Retinal pigment epithelial cell (primary cell): ENCODE results near the gene ZXDC.

Experiments
- DNase-seq: peaks from one replicate; pipeline ENCODE4 v3.0.0-alpha.2; 2010; ENCODE audit warnings: low read depth
- H3K4me3 ChIP-seq: 2 replicates; pipeline ENCODE4 v1.5.1; 2011; ENCODE audit warnings: mild to moderate bottlenecking, low read length, control low read depth, moderate library complexity
- TF ChIP-seq, protein P1 (sequence below): conservative IDR thresholded peaks from 2 replicates; pipeline ENCODE4 v1.5.1; 2011; ENCODE audit warnings: low read depth, low read length, control low read depth, inconsistent platforms

ZXDC gene

DNA sequence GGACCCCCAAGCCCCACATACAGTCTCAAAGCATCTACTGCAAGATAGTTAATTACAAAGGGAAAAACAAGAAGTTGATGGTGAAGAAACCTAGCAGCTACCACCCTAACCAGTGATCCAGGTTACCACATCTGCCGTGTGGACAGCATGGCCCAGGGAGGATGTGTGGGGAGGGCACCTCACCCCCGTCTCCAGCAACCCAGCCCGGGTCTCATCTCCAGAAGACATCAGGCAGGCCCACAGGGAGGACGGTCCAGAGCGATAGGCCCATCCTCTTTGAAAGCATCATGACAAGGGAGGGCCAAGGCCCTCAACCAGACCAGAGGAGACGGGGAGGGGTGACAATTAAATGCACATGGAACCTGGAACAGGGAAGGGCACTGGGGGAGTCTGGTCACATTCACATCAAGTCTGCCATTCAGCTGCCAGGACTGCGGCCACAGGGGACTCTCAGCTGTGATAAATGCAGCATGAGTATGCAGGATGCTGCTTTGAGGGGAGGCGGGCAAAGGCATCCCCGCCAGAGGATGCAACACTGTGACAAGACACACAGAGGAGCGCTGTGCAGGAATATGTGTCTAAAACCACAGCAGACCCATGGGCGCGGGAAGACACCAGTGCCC lies 18.8 kb downstream of the ZXDC start:
- TF ChIP-seq, protein P1, sequence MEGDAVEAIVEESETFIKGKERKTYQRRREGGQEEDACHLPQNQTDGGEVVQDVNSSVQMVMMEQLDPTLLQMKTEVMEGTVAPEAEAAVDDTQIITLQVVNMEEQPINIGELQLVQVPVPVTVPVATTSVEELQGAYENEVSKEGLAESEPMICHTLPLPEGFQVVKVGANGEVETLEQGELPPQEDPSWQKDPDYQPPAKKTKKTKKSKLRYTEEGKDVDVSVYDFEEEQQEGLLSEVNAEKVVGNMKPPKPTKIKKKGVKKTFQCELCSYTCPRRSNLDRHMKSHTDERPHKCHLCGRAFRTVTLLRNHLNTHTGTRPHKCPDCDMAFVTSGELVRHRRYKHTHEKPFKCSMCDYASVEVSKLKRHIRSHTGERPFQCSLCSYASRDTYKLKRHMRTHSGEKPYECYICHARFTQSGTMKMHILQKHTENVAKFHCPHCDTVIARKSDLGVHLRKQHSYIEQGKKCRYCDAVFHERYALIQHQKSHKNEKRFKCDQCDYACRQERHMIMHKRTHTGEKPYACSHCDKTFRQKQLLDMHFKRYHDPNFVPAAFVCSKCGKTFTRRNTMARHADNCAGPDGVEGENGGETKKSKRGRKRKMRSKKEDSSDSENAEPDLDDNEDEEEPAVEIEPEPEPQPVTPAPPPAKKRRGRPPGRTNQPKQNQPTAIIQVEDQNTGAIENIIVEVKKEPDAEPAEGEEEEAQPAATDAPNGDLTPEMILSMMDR, result no peak
- no peak overlapping the region for H3K4me3 ChIP-seq
- DNase-seq, result no peak

DNA sequence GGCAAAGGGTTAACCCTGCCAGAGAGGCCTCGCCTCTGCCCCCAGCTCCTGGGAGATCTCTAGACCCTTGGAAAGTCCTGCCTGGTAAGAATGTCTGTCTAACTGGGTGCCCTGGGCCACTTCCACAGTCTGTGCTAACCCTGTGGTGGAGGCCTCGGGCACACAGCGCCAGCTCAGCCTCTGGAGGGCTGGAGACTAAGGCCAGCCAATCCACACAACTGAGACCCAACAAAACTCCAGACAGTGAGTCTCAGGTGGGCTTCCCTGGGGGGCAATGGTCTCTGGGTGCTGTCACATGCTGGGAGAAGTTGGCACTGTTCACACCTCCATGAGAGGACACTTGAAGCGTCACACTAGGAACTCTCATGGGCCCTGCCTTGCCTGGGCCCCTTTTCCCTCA lies 19.5 kb downstream of the ZXDC start:
- TF ChIP-seq, protein P1, result no peak
- no peak for DNase-seq
- H3K4me3 ChIP-seq, result no peak overlapping the region

DNA sequence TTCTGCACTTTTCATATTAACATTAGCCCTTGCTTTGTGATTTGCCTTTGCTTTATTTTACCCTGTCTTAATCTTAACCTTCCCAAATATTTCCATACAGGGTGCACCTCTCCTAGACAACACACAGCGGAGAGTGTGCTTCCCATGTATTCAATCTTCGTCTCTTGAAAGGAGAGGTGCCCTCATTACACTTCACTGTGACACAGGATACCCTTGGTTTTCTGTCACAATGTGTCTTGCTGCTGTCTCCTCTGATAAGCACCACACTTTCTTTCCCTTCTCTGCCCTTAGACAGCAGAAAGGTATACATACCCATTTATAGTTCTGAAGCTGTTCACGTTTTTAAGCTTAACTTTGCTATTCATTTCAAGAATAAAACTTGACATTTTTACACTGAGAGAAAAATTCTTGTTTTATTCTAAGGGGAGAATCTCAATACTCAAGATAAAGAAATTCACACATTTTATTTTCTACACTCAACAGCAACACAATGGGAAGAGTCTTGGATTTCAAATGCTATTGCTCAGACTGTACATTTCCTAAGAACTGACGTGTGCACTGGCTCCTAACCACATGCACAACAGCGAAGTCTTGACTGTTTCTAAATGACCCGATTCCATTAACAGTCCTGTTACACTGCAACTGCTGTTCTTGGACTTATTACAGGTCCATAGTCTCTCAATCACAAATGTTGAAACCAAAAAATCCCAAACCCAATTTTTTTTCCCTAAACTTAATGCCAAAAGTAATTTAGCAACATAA lies 21.1 kb downstream of the ZXDC start:
- TF ChIP-seq, protein P1, result no peak
- H3K4me3 ChIP-seq, result no peak overlapping the region
- no peak for DNase-seq

DNA sequence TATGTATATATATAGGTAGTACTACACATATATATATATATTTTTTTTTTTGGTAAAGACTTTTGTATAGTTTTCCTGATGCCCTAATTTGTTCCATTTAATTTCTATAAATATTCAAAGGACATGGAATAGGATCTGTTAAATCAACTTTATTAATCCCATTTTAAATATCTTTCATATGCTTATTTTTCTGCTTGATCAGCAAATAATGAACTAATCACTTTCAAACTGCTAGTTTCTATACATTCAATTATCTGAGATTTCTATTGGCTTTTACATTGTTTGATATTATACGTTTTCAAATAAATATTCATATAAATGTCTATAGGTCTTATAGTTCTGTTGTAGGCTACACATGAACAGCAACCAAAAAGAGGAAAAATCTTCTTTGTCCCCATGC lies 21.7 kb downstream of the ZXDC start:
- TF ChIP-seq, protein P1, result no peak
- H3K4me3 ChIP-seq, result no peak overlapping the region
- DNase-seq, result no peak

DNA sequence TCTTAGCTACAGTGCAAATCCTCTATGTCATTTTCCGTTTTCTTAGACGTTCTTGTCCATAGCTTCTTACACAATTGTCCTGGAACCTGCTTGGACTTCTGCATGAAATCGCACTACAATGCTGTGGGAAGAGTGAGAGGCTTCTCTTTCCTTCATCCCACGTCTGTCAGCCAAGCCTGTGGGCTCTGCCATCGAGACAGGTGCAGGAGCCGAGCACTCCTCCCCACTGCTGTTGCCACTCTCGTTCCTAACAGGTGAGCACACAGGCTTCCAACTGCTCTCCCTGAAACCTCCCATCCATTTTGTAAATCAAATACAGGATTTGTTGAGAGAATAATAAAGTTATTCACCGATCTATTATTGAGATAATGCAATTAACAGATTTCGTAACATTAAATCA lies 23.5 kb downstream of the ZXDC start:
- TF ChIP-seq, protein P1, result no peak
- DNase-seq, result no peak
- no peak overlapping the region for H3K4me3 ChIP-seq

DNA sequence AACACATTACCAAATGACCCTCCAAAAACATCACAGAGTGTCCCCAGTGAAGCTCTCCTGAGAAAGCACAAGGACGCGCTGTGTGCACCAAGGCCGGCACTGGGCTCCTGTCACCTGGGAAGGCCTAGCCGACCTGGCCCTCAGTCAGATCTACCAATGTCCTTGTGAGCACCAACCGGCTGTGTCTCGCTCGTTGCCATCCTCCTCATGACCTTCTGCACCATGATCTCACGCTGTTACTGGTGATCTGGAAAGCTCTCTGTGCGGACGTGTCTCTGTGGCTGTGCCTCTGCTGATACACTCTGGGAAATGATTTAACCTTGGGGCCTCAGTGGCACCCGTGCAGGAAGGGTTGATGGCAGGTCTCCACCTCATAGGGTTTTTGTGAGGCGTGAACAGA lies 24.2 kb downstream of the ZXDC start:
- no peak for DNase-seq
- TF ChIP-seq, protein P1, result no peak
- no peak overlapping the region for H3K4me3 ChIP-seq

DNA sequence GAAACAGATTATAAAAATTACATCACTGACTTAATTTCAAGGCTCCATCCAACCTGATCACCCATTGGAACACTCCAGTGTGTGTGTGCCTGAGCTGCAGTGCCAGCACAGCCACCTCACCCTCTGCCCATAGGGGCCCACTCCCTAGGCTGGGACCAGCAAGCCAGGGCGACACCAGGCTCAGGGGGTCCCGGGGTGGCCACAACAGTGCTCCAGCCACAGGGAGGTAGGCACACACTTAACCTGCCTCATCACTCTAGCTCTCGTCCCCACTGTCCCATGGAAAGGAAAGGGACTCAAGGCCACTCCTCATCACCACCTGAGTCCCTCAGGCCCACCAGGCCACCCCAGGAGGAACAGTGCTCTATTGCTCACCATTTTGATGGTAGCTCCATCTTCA lies 24.9 kb downstream of the ZXDC start:
- no peak for DNase-seq
- TF ChIP-seq, protein P1, result no peak
- no peak overlapping the region for H3K4me3 ChIP-seq
